Fibroblast of mammary gland (primary cell): ENCODE data around the gene SLCO1C1.
"Not testable (repeated sequence)": the region's sequence is repeated elsewhere in the genome, so short reads cannot be mapped to it uniquely, and the experiment has no call there.

Source experiments
- DNase-seq: peaks from one replicate; pipeline ENCODE4 v3.0.0-alpha.2; 2010; ENCODE audit warnings: low read depth
- H3K4me3 ChIP-seq: 2 replicates; pipeline ENCODE4 v1.5.1; 2011; ENCODE audit warnings: low read depth, mild to moderate bottlenecking, low read length, moderate library complexity; ENCODE audit not compliant: control insufficient read depth
- CTCF ChIP-seq: conservative IDR thresholded peaks from 2 replicates; pipeline ENCODE4 v1.5.1; 2011; ENCODE audit warnings: low read depth, low read length, inconsistent platforms; ENCODE audit not compliant: control insufficient read depth, insufficient read depth

SLCO1C1 gene

GRCh38 chr12:20722142-20722541 lies 27.0 kb downstream of the SLCO1C1 start:
- no peak for TF ChIP-seq CTCF
- H3K4me3 ChIP-seq = no peak overlapping the region
- no peak for DNase-seq

- no peak for TF ChIP-seq CTCF
- DNase-seq = no peak
- no peak overlapping the region for H3K4me3 ChIP-seq
These were observed 36.1 kb downstream of the SLCO1C1 start for GRCh38 chr12:20731274-20731673.

GRCh38 chr12:20740972-20741371 lies 45.8 kb downstream of the SLCO1C1 start:
- DNase-seq = no peak
- TF ChIP-seq CTCF = no peak
- H3K4me3 ChIP-seq = no peak overlapping the region

- DNase-seq = no peak
- no peak for TF ChIP-seq CTCF
- H3K4me3 ChIP-seq = no peak overlapping the region
These were observed 53.1 kb downstream of the SLCO1C1 start for GRCh38 chr12:20748198-20748597.

- H3K4me3 ChIP-seq = no peak overlapping the region
- TF ChIP-seq CTCF = no peak
- no peak for DNase-seq
These were observed 55.9 kb downstream of the SLCO1C1 start for GRCh38 chr12:20751046-20751445.

- DNase-seq = no peak
- H3K4me3 ChIP-seq = no peak overlapping the region
- TF ChIP-seq CTCF = no peak
These were observed 82.3 kb downstream of the SLCO1C1 start for GRCh38 chr12:20777420-20777819.

- DNase-seq = no peak
- TF ChIP-seq CTCF = no peak
- no peak overlapping the region for H3K4me3 ChIP-seq
These were observed 83.8 kb downstream of the SLCO1C1 start for GRCh38 chr12:20778969-20779368.

- DNase-seq, H3K4me3 ChIP-seq: not testable (repeated sequence)
These were observed 84.8 kb downstream of the SLCO1C1 start for GRCh38 chr12:20779971-20780370.

GRCh38 chr12:20783796-20784357 lies 88.7 kb downstream of the SLCO1C1 start:
- H3K4me3 ChIP-seq, DNase-seq: not testable (repeated sequence)
